ENCODE results near the gene CCT3.

CCT3 gene

DNA sequence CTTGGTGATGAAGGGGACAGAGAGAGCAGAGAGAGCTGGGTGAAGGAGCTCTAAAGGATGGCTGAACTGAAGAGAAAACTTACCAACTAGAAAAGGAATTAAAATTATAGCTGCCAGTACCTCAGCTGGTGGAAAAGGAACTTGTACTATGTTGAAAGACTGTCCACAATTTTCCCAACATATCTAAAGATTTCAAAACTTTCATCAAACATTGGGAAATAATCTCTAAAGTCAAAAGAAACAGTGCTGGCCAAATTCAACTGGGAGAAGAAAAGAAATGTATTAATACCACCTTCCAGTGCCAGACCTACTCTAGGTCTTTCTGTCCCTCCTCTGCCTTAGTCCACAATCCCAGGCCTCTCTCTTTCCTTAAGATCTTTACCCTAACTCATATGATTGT, 61.6 kb downstream of the CCT3 start:
- no peak for DNase-seq

DNA sequence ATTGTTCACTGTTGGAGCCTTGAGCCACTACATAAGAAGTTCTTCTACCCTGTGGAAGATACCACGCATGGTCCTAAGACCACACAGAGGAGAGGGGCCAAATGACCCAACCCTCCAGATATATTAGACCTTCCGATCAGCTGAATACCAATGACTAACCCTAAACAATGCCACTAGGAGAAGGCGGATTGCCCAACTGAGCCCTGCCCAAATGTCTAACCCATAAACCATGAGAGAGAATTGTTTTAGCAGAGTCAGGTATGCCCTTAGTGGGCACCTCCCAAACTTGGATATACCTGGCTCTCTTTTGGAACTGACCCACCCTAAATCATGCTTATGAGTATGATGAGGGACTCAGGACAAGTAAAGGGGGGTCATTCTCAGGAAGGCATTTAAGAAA, 67.8 kb downstream of the CCT3 start:
- no peak for DNase-seq

DNA sequence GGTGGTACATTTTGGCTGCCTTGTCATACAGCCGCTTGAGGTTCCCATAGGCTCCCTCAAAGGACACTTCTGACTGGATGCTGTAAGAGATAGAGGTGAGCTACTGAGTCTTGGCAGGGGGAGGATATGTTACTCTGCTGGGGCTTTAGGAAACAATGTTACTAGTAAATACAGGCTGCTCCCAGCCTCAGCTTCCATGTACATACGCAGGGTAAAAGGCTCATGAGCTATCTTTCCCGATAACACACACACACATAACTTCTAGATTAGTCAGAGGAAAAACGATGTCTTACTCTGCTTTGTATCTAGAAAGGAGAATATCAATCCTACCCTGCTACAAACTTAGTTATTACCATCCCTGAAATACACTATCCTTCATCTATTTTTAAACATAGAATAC, 69.8 kb downstream of the CCT3 start:
- no peak for DNase-seq

DNA sequence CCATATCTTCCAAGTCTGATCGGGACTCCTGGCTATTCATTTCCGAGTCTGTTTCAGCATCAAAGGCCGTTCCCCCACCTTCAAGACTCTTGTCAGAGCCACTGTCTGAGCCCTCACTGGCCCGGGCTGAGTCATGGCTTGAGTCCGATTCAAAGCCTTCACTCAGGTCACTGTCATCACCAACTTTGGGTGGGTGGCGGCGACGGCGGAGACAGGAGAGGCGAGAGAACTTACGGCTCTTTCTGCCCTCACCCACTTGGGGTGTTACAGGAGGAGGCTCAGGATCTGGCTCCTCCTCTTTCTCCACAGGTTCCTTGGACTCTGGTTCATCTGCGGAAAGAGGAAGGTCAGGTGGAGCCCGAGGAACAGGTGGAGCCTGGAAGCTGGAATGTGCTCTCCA, 72.0 kb downstream of the CCT3 start:
- no peak for DNase-seq

DNA sequence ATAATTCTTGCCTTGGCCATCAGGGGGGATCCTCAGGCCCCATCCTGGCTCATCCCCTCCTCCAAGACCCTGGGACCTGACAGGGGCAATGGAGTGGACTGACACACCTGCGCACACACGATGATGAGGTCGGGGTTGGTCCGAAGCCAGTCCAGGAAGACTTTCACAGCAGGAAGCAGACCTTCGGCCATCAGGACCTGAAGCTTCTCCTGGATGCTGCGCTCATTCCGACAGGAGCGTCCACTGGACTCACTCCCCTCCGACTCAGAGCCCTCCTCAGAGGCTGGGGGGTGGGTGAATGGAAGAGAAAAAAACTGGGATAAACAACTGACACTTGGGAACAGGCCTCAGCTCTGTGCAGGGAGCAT, 74.8 kb downstream of the CCT3 start:
- DNase-seq, result no peak

DNA sequence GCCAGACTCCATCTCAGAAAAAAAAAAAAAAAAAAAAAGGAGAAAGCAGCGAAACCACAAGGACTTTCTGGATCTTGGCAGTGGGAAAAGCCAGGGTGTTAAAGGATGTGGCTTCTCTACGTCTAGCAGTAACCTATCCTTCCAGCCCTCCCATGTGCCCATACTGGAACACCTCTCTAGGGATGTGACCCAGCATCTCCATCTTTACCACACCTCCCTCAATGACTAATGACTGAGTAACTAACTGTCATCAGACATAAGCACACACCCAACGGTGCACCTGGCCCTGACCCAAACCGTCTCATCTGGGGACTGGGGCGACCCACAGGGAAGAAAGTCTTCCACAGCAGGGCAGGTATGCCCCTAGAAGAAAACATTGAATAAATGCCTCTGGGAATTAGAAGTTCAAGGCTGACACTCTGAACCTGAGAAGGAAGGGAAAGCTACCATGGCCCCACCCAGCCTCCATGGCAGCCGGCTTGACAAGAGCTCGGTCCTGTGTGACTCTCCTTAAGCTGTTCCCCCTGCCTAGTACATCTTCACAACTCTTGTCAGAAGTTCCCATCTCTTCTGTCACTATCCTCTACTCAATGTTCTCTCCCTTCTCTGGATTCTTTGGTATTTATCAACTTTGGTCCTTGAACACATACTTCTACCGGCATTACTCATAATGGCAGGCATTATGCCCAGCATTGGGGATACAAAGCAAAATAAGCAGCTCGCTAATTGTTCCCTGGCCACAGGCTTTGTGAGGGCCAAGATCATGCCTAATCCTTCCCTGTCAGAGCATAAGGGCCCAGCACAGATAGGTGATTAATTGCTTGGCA, 75.4 kb downstream of the CCT3 start:
- no peak for DNase-seq

DNA sequence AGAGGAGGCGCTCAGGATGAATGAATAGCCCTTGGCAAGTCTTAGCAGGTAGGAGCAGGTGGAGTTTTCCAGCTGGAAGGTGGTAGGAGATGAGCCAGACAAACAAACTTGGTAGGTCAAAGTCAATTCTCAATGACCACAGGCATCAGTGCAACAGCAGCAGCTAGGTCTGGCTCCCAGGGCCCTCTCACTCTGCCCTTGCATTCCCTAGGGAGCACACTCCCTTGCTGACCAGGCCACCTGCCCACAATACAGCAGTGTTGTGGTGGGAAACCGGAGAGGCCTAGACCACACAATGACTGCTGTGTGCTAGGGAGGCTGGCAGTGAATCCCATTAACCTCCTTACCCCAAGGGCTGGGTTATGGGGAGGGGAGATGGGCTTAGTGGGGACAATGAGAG, 77.2 kb downstream of the CCT3 start:
- no peak for DNase-seq

DNA sequence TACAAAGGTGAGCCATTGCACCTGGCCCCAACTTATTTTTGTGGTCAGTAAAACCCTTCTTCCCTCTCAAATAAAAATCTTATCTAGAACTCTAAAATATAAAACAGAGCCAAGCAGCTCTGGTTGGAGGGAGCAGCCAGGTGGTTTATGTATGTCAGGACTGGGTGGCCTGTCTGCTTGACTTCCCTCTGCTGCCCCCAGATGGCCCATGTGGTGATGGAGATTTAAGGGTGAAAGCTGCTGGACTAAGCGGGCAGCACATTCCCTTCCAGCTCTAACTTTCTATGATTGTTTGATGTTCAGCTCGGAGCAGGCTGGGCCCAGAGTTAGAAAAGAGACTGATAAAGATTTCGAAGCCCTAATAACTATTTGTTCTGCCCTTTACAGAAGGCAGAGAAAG, 78.3 kb downstream of the CCT3 start:
- DNase-seq, result no peak

Data from effector CD4-positive, alpha-beta T cell (primary cell).